SH-SY5Y (cell line): ENCODE data around the gene ECI2.

ENCODE experiments used
- GATA2 ChIP-seq: IDR thresholded peaks from 2 replicates; pipeline ENCODE4 v1.6.1; 2011; ENCODE audit warnings: mild to moderate bottlenecking, low read depth, low read length
- GATA3 ChIP-seq: IDR thresholded peaks from 2 replicates; pipeline ENCODE4 v1.6.1; 2011; ENCODE audit warnings: low read depth, mild to moderate bottlenecking, low read length, moderate library complexity

DNA sequence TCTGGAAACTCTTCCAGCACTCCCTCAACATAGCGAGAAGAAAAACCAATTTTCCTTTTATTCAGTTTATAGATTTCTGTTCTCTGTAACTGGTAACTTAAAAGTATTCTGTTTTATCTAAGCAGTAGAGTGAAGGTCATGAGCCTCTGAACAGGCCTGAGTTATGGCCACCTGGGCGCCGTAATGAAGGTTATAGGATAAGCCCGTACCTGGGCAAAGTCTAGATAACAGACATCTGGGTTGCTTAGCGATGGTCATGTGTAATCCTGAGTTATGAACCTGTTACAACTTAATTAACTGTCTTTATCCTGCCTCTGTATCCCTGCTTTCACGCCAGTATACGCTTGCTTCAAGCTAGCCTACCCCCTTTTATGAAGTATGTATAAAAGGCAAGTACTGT, 43.4 kb downstream of the ECI2 start:
- TF ChIP-seq GATA2 (no peak), GATA3 (no peak)
